HepG2 (cell line): ENCODE data around the gene NACC2. TPM values are rescaled to one million over a fixed set of nuclear protein-coding genes. Genes with fewer than 3 reads are reported as not detected.

ENCODE experiments used
- CHD4 ChIP-seq: fragments of 200-600 bp; sonication (generic); IDR thresholded peaks from 2 replicates; pipeline ENCODE4 v1.7.0; 2017; ENCODE audit warnings: mild to moderate bottlenecking, low read length, borderline replicate concordance
- CREB3 ChIP-seq: sonication (generic); formaldehyde crosslinking; IDR thresholded peaks from 2 replicates; pipeline ENCODE4 v1.5.0; 2020; ENCODE audit warnings: missing genetic modification reagents
- DPF2 ChIP-seq: sonication (generic); formaldehyde crosslinking; IDR thresholded peaks from 2 replicates; pipeline ENCODE4 v1.4.0; 2020; ENCODE audit warnings: mild to moderate bottlenecking, low read depth, missing genetic modification reagents, borderline replicate concordance
- FLYWCH1 ChIP-seq: sonication (generic); formaldehyde crosslinking; IDR thresholded peaks from 2 replicates; pipeline ENCODE4 v1.8.1; 2023; ENCODE audit warnings: mild to moderate bottlenecking, missing genetic modification reagents
- MEF2D ChIP-seq: sonication (generic); formaldehyde crosslinking; IDR thresholded peaks from 2 replicates; pipeline ENCODE4 v1.5.1; 2020; ENCODE audit warnings: mild to moderate bottlenecking, missing genetic modification reagents
- PAF1 ChIP-seq: IDR thresholded peaks from 2 replicates; pipeline ENCODE4 v1.6.1; 2016; ENCODE audit warnings: missing genetic modification reagents, missing compliant biosample characterization
- UBTF ChIP-seq: sonication (generic); formaldehyde crosslinking; IDR thresholded peaks from 2 replicates; pipeline ENCODE4 v1.4.0; 2020; ENCODE audit warnings: mild to moderate bottlenecking, missing genetic modification reagents
- YEATS4 ChIP-seq: sonication (generic); formaldehyde crosslinking; IDR thresholded peaks from 2 replicates; pipeline ENCODE4 v1.4.0; 2020; ENCODE audit warnings: missing genetic modification reagents, borderline replicate concordance
- ZNF281 ChIP-seq: sonication (generic); formaldehyde crosslinking; IDR thresholded peaks from 2 replicates; pipeline ENCODE4 v1.4.0; 2020; ENCODE audit warnings: missing genetic modification reagents, borderline replicate concordance
- ZNF441 ChIP-seq: sonication (generic); formaldehyde crosslinking; IDR thresholded peaks from 2 replicates; pipeline ENCODE4 v1.7.0; 2021; ENCODE audit warnings: missing genetic modification reagents, borderline replicate concordance
- ZNF513 ChIP-seq: sonication (generic); formaldehyde crosslinking; conservative IDR thresholded peaks from 2 replicates; pipeline ENCODE4 v1.5.0; 2020; ENCODE audit warnings: missing genetic modification reagents
- ZNF550 ChIP-seq: sonication (generic); formaldehyde crosslinking; IDR thresholded peaks from 2 replicates; pipeline ENCODE4 v1.4.0; 2020; ENCODE audit warnings: mild to moderate bottlenecking, missing genetic modification reagents, borderline replicate concordance
- ZNF672 ChIP-seq: sonication (generic); formaldehyde crosslinking; IDR thresholded peaks from 2 replicates; pipeline ENCODE4 v1.8.1; 2022; ENCODE audit warnings: missing genetic modification reagents
- ZNF776 ChIP-seq: sonication (generic); formaldehyde crosslinking; IDR thresholded peaks from 2 replicates; pipeline ENCODE4 v1.4.0; 2020; ENCODE audit warnings: mild to moderate bottlenecking, missing genetic modification reagents
- ZSCAN9 ChIP-seq: IDR thresholded peaks from 2 replicates; pipeline ENCODE4 v1.6.1; 2016; ENCODE audit warnings: borderline replicate concordance
- polyA plus RNA-seq, 8 experiments: library from polyadenylated mRNA; depleted of rRNA in 3 of 8; stranded (reverse) in 7 of 8; unstranded in 1 of 8; fragments of >200 nt; fragmentation: Illumina TruSeq in 4 of 8; extraction: Trizol in 4 of 8; gene quantifications; 2 replicates each; pipeline versions ENCODE4 v1.2.1 to v1.2.3, GENCODE V29; 2011 to 2016; ENCODE audit warnings: low read depth in 4 of 8, missing spikeins in 1 of 8, mixed read lengths in 1 of 8; ENCODE audit not compliant: insufficient read depth in 1 of 8
- total RNA-seq, 5 experiments: library from RNA; depleted of rRNA; stranded (reverse); fragments of >200 nt; fragmentation: Illumina TruSeq; extraction: Trizol; gene quantifications; 2 replicates each; pipeline ENCODE4 v1.2.3, GENCODE V29; 2016; ENCODE audit warnings: low read depth in 1 of 5
- TF ChIP-seq, protein P1 (sequence below): sonication (generic); formaldehyde crosslinking; IDR thresholded peaks from 2 replicates; pipeline ENCODE4 v1.5.1; 2020; ENCODE audit warnings: mild to moderate bottlenecking, moderate library complexity, missing genetic modification reagents
- TF ChIP-seq, protein P2 (sequence below): IDR thresholded peaks from 2 replicates; pipeline ENCODE4 v1.6.1; 2016; ENCODE audit warnings: mild to moderate bottlenecking, missing biosample characterization, missing genetic modification reagents
- TF ChIP-seq, protein P3 (sequence below): IDR thresholded peaks from 2 replicates; pipeline ENCODE4 v1.6.1; 2012; ENCODE audit warnings: inconsistent platforms

Gene NACC2
- total and polyA plus RNA-seq, 2 of the 13 experiments (the other 11 are each of a cell fraction or from before 2014, with no cell fraction given): 5.9 to 12.3 TPM

DNA sequence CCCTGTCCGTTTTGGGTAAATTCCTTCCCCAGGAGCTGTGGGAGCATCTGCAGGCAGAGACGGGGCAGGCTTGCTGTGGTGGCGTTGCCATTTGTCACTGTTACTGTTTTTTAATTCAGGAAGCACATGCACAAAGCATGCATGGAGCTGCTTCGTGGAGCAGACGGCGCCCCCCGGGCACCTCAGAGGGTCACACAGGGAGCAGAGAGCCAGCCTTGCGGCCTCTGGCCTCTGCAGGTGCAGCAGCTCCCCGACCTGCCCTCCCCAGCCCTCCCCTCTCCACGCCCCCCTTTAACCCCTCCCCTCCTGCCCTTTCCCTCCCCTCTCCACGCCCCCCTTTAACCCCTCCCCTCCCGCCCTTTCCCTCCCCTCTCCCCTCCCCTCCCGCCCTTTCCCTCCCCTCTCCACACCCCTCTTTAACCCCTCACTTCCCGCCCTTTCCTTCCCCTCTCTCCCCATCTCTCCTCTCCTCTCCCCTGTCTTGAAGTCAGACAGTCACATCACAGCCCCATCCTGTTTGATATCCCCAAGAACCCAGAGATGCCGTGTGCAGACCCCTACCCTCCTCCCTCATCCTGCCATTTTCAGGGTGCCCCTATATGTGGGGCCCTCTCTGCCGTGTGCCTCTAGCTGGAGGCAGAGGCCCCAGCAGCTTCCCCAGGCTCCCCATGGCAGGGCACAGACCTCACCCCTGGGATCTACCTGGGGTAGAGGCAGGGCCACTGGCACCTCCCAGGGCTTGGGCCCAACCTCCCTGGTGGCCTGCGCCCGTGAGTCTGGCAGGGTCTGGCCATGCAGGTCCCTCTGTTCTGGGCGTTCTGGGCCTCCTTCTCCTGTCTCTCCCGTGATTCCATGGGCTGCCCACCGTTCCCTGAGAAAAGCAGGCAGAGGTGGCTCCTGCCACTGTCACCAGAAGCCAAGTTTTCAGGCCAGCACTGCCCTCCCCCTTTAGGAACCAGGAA, 104.3 kb downstream of the NACC2 start (continued):
- TF ChIP-seq ZNF513: no peak
- TF ChIP-seq ZNF776 (CRISPR knock-in tag): no peak
- TF ChIP-seq ZSCAN9 (CRISPR knock-in tag): no peak
- TF ChIP-seq, protein P1, sequence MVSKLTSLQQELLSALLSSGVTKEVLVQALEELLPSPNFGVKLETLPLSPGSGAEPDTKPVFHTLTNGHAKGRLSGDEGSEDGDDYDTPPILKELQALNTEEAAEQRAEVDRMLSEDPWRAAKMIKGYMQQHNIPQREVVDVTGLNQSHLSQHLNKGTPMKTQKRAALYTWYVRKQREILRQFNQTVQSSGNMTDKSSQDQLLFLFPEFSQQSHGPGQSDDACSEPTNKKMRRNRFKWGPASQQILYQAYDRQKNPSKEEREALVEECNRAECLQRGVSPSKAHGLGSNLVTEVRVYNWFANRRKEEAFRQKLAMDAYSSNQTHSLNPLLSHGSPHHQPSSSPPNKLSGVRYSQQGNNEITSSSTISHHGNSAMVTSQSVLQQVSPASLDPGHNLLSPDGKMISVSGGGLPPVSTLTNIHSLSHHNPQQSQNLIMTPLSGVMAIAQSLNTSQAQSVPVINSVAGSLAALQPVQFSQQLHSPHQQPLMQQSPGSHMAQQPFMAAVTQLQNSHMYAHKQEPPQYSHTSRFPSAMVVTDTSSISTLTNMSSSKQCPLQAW (CRISPR knock-in tag): 0 out of 2 replicates have a peak, but pooled peaks have one; percentile 26
- no peak for TF ChIP-seq CREB3 (CRISPR knock-in tag)
- TF ChIP-seq FLYWCH1 (CRISPR knock-in tag): no peak
- peak; percentile 33; the same call in 1 of the 2 replicates for TF ChIP-seq CHD4
- TF ChIP-seq UBTF: no peak
- TF ChIP-seq ZNF672 (CRISPR knock-in tag): no peak
- TF ChIP-seq PAF1 (CRISPR knock-in tag): no peak
- TF ChIP-seq, protein P2, sequence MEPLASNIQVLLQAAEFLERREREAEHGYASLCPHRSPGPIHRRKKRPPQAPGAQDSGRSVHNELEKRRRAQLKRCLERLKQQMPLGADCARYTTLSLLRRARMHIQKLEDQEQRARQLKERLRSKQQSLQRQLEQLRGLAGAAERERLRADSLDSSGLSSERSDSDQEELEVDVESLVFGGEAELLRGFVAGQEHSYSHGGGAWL (CRISPR knock-in tag): no peak
- no peak for TF ChIP-seq DPF2 (CRISPR knock-in tag)
- TF ChIP-seq ZNF281 (CRISPR knock-in tag): no peak
- TF ChIP-seq, protein P3, sequence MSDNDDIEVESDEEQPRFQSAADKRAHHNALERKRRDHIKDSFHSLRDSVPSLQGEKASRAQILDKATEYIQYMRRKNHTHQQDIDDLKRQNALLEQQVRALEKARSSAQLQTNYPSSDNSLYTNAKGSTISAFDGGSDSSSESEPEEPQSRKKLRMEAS: no peak
- TF ChIP-seq ZNF550 (CRISPR knock-in tag): no peak
- no peak for TF ChIP-seq YEATS4
- TF ChIP-seq MEF2D (CRISPR knock-in tag): no peak
- TF ChIP-seq ZNF441: no peak
